ENCODE results near the gene EARS2. TPM values are rescaled to one million over a fixed set of nuclear protein-coding genes. Genes with fewer than 3 reads are reported as not detected.

The EARS2 gene
- polyA plus RNA-seq, 1 donor from 2014 or later, result 22.2 TPM

GRCh38 chr16:23476289-23476688, 80.9 kb downstream of the EARS2 start:
- H4K20me1 ChIP-seq (ENCODE audit: insufficient read depth), result no peaks in the 10 kb centered on the region
- no peak overlapping the region for H3K9ac ChIP-seq (ENCODE audit: low read length)
- H3K36me3 ChIP-seq (ENCODE audit: insufficient read depth, low read length), result no peaks in the 10 kb centered on the region

More at GRCh38 chr16:23476289-23476688, 80.9 kb downstream of the EARS2 start:
- no peak overlapping the region for H3K27ac ChIP-seq (ENCODE audit: low read length)
- H2AFZ ChIP-seq (ENCODE audit: low read depth, low read length), result no peak overlapping the region
- no peak overlapping the region for H3K4me2 ChIP-seq (ENCODE audit: low read length)
- H3K9me3 ChIP-seq (ENCODE audit: low read length), result no peaks in the 10 kb centered on the region
- no peaks in the 10 kb centered on the region for H3K27me3 ChIP-seq (ENCODE audit: insufficient read depth, low read depth, low read length)
- no peaks in the 10 kb centered on the region for H3F3A ChIP-seq (ENCODE audit: insufficient read depth, low read length, poor library complexity, severe bottlenecking)
- TF ChIP-seq SMC3 (conservative IDR thresholded peaks at IDR 0.05; ENCODE audit: poor library complexity), result no peak
- TF ChIP-seq EP300 (conservative IDR thresholded peaks at IDR 0.05; ENCODE audit: poor library complexity, severe bottlenecking), result no peak
- no peak for TF ChIP-seq REST (IDR thresholded peaks at IDR 0.05; ENCODE audit: borderline replicate concordance)
- TF ChIP-seq CTCF (IDR thresholded peaks at IDR 0.05; ENCODE audit: poor library complexity, severe bottlenecking), result no peak
- TF ChIP-seq RAD21 (conservative IDR thresholded peaks at IDR 0.05), result no peak
- no peak for TF ChIP-seq TAF1 (IDR thresholded peaks at IDR 0.05; ENCODE audit: low read depth)
- no peak for TF ChIP-seq EZH2 (IDR thresholded peaks at IDR 0.05; ENCODE audit: borderline replicate concordance, insufficient read depth, low read length, poor library complexity, severe bottlenecking)
- TF ChIP-seq POLR2AphosphoS5 (IDR thresholded peaks at IDR 0.05), result no peak
- TF ChIP-seq MXI1 (conservative IDR thresholded peaks at IDR 0.05; ENCODE audit: poor library complexity, severe bottlenecking), result no peak
- H3K9me2 ChIP-seq (ENCODE audit: insufficient read depth, low read length), result no peaks in the 10 kb centered on the region
- no peaks in the 10 kb centered on the region for H3K79me2 ChIP-seq (replicated peaks; ENCODE audit: insufficient read depth, low read length)
- H3K4me3 ChIP-seq (ENCODE audit: low read length), result no peak overlapping the region

Other genes with a start within 250 kb of the EARS2 start
- gene COG7, start 104.2 kb downstream of the EARS2 start, polyA plus RNA-seq, result 16.1 and 16.2 TPM in 2 replicates
- 36.8 and 50.9 TPM in 2 replicates for gene GGA2, start 46.9 kb downstream of the EARS2 start, polyA plus RNA-seq
- 94.3 and 109 TPM in 2 replicates for gene UBFD1, start 377 bp upstream of the EARS2 start, polyA plus RNA-seq
- gene NDUFAB1, start 39.0 kb upstream of the EARS2 start, polyA plus RNA-seq, result 428 and 492 TPM in 2 replicates
- 6.5 and 7.4 TPM in 2 replicates for gene PALB2, start 84.0 kb upstream of the EARS2 start, polyA plus RNA-seq
- 63.7 and 65.8 TPM in 2 replicates for gene DCTN5, start 84.1 kb upstream of the EARS2 start, polyA plus RNA-seq
- 0.21 and 1.3 TPM in 2 replicates for gene PLK1, start 121.5 kb upstream of the EARS2 start, polyA plus RNA-seq
- gene ERN2, start 155.9 kb upstream of the EARS2 start, polyA plus RNA-seq, result not detected in 2 replicates
- gene CHP2, start 197.7 kb upstream of the EARS2 start, polyA plus RNA-seq, result not detected in 2 replicates